Smooth muscle cell (in vitro differentiated cells): Measurements from ENCODE around the gene PZP. TPM values are rescaled to one million over a fixed set of nuclear protein-coding genes. Genes with fewer than 3 reads are reported as not detected.
"Not testable (repeated sequence)": the region's sequence is repeated elsewhere in the genome, so short reads cannot be mapped to it uniquely, and the experiment has no call there.

Source experiments
- DNase-seq: peaks from one replicate; lab custom pipeline; 2025; ENCODE audit not compliant: unreplicated experiment; lab: John Stamatoyannopoulos, UW
- H2AFZ ChIP-seq: fragments of 200-600 bp; sonication (generic); 2 replicates; pipeline ENCODE4 v1.6.0; 2016; ENCODE audit warnings: antibody characterized with exemption, low read depth, mild to moderate bottlenecking
- H3F3A ChIP-seq: fragments of 200-600 bp; sonication (generic); 2 replicates; pipeline ENCODE4 v1.6.0; 2017; ENCODE audit warnings: antibody characterized with exemption, low read depth
- H3K27ac ChIP-seq: fragments of 200-600 bp; sonication (generic); 2 replicates; pipeline ENCODE4 v1.5.1; 2016; ENCODE audit warnings: low read depth, mild to moderate bottlenecking
- H3K27me3 ChIP-seq: fragments of 200-600 bp; sonication (generic); 2 replicates; pipeline ENCODE4 v1.6.1; 2016; ENCODE audit warnings: low read depth, mild to moderate bottlenecking
- H3K36me3 ChIP-seq: fragments of 200-600 bp; sonication (generic); 2 replicates; pipeline ENCODE4 v1.5.1; 2016; ENCODE audit warnings: low read depth
- H3K4me1 ChIP-seq: fragments of 200-600 bp; sonication (generic); 2 replicates; pipeline ENCODE4 v1.5.1; 2016; ENCODE audit warnings: low read depth
- H3K4me2 ChIP-seq: fragments of 200-600 bp; sonication (generic); 2 replicates; pipeline ENCODE4 v1.6.0; 2016; ENCODE audit warnings: mild to moderate bottlenecking
- H3K4me3 ChIP-seq: fragments of 200-600 bp; sonication (generic); 2 replicates; pipeline ENCODE4 v1.5.1; 2016; ENCODE audit warnings: mild to moderate bottlenecking
- H3K79me2 ChIP-seq: fragments of 200-600 bp; sonication (generic); 2 replicates; pipeline ENCODE4 v1.6.0; 2016; ENCODE audit warnings: low read depth, mild to moderate bottlenecking
- H3K9ac ChIP-seq: fragments of 200-600 bp; sonication (generic); 2 replicates; pipeline ENCODE4 v1.6.0; 2016; ENCODE audit warnings: low read depth
- H3K9me3 ChIP-seq: fragments of 200-600 bp; sonication (generic); replicated peaks from 2 replicates; pipeline ENCODE4 v1.5.1; 2016; ENCODE audit warnings: low read depth
- H4K20me1 ChIP-seq: fragments of 200-600 bp; sonication (generic); 2 replicates; pipeline ENCODE4 v1.6.0; 2016; ENCODE audit warnings: low read depth
- CTCF ChIP-seq: fragments of 200-600 bp; sonication (generic); IDR thresholded peaks from 2 replicates; pipeline ENCODE4 v1.5.1; 2017; ENCODE audit warnings: borderline replicate concordance, mild to moderate bottlenecking, antibody characterized with exemption; ENCODE audit not compliant: insufficient read depth, poor library complexity, severe bottlenecking
- WGBS: methylation state at CpG from one replicate; pipeline ENCODE4 v1.1.7; 2016; ENCODE audit warnings: low lambda C conversion rate; 5-methylcytosine and 5-hydroxymethylcytosine counted together
- polyA plus RNA-seq: library from polyadenylated mRNA; unstranded; fragments of >200 nt; fragmentation: Nextera tagmentation; extraction: Ambion mirVana; gene quantifications from 2 replicates; pipeline ENCODE4 v1.2.1, GENCODE V29; 2016
- total RNA-seq: library from RNA; depleted of rRNA; stranded (reverse); fragments of >200 nt; gene quantifications from 2 replicates; pipeline ENCODE4 v1.2.3, GENCODE V29; 2014

PZP gene
- total and polyA plus RNA-seq, 2 experiments from 2014 or later = not detected

GRCh38 chr12:9227950-9228349, 19.8 kb upstream of the PZP start:
- Histone ChIP-seq H3K36me3 (no peaks in the 10 kb centered on the region), H3K9me3 (no peaks in the 10 kb centered on the region), H3K4me2 (no peak overlapping the region), H3F3A (no peaks in the 10 kb centered on the region), H2AFZ (no peak overlapping the region), H3K4me3 (no peak overlapping the region), H3K27ac (no peak overlapping the region), H4K20me1 (no peaks in the 10 kb centered on the region), H3K79me2 (no peaks in the 10 kb centered on the region), H3K4me1 (no peaks in the 10 kb centered on the region), H3K9ac (no peak overlapping the region), H3K27me3 (no peaks in the 10 kb centered on the region)
- TF ChIP-seq CTCF = no peak
- DNase-seq = no peak
- WGBS = 94% methylated on average over 8 of the region's 8 CpGs

- TF ChIP-seq CTCF = no peak
- no peaks in the 10 kb centered on the region for H3K79me2 ChIP-seq
- H3K27ac ChIP-seq = no peak overlapping the region
- no peaks in the 10 kb centered on the region for H3F3A ChIP-seq
- WGBS = 86% methylated on average over 2 of the region's 2 CpGs
- H3K4me3 ChIP-seq = no peak overlapping the region
- H3K9ac ChIP-seq = no peak overlapping the region
- H3K36me3 ChIP-seq = no peaks in the 10 kb centered on the region
- H3K4me1 ChIP-seq = no peaks in the 10 kb centered on the region
- H2AFZ ChIP-seq = no peak overlapping the region
- H3K9me3 ChIP-seq = no peaks in the 10 kb centered on the region
- no peaks in the 10 kb centered on the region for H3K27me3 ChIP-seq
- H3K4me2 ChIP-seq = no peak overlapping the region
- no peaks in the 10 kb centered on the region for H4K20me1 ChIP-seq
- no peak for DNase-seq
These were observed 15.6 kb upstream of the PZP start for GRCh38 chr12:9223830-9224229.

GRCh38 chr12:9221483-9221882, 13.3 kb upstream of the PZP start:
- Histone ChIP-seq H3K9ac (no peak overlapping the region), H3F3A (no peaks in the 10 kb centered on the region), H4K20me1 (no peaks in the 10 kb centered on the region), H3K27ac (no peak overlapping the region), H3K4me2 (no peak overlapping the region), H3K27me3 (no peaks in the 10 kb centered on the region), H3K79me2 (no peaks in the 10 kb centered on the region), H3K36me3 (no peaks in the 10 kb centered on the region), H3K4me1 (no peaks in the 10 kb centered on the region), H3K9me3 (no peaks in the 10 kb centered on the region), H2AFZ (no peak overlapping the region), H3K4me3 (no peak overlapping the region)
- no peak for DNase-seq
- WGBS = 90% methylated on average over 1 of the region's 1 CpG
- TF ChIP-seq CTCF = no peak

GRCh38 chr12:9221011-9221410, 12.8 kb upstream of the PZP start:
- DNase-seq, H3K9me3 ChIP-seq, H3F3A ChIP-seq, H3K27ac ChIP-seq, H3K4me1 ChIP-seq, H4K20me1 ChIP-seq, H2AFZ ChIP-seq, H3K36me3 ChIP-seq, H3K79me2 ChIP-seq, H3K27me3 ChIP-seq, H3K4me2 ChIP-seq, H3K9ac ChIP-seq, H3K4me3 ChIP-seq: not testable (repeated sequence)
- WGBS = 82% methylated on average over 9 of the region's 9 CpGs
